Measurements from ENCODE around the gene RASGRF2. TPM values are rescaled to one million over a fixed set of nuclear protein-coding genes. Genes with fewer than 3 reads are reported as not detected.
"Not testable (repeated sequence)": the region's sequence is repeated elsewhere in the genome, so short reads cannot be mapped to it uniquely, and the experiment has no call there.

RASGRF2 gene
- total and polyA plus RNA-seq, 10 donors: 0.74 to 13.9 (median 8.8) TPM

GRCh38 chr5:81010336-81011169, 50.4 kb downstream of the RASGRF2 start:
- 89 to 94% (median 92%) methylated on average over 5 of the region's 5 CpGs for WGBS, 5 donors

GRCh38 chr5:81014348-81014747, 54.2 kb downstream of the RASGRF2 start:
- no peak overlapping the region for H3K27ac ChIP-seq
- 65 to 79% (median 73%) methylated on average over 3 of the region's 3 CpGs for WGBS, 5 donors
- intact Hi-C loops (cut with DNase I; ENCODE audit: low total_unique reads): no loop called here
- no peak overlapping the region for H3K4me3 ChIP-seq
- peaks cover 0 to 7% (median 0%) of the 10 kb centered on the region in 8 donors for H3K9me3 ChIP-seq
- no peak for DNase-seq
- H3K4me1 ChIP-seq: no peaks in the 10 kb centered on the region
- H3K27me3 ChIP-seq (replicated peaks in 1 of 7): no peaks in the 10 kb centered on the region
- no peaks in the 10 kb centered on the region for H3K36me3 ChIP-seq
- no peak for TF ChIP-seq POLR2AphosphoS5 (IDR thresholded peaks at IDR 0.05)
- no peak for TF ChIP-seq CTCF (IDR thresholded peaks at IDR 0.05 in 8 of 11, conservative IDR thresholded peaks at IDR 0.05 in 3 of 11)
- no peak for TF ChIP-seq POLR2A (IDR thresholded peaks at IDR 0.05)

More at GRCh38 chr5:81010336-81011169, 50.4 kb downstream of the RASGRF2 start:
- Histone ChIP-seq H3K9me3 (peaks cover 0 to 7% (median 0%) of the 10 kb centered on the region in 8 donors), H3K27ac (no peak overlapping the region), H3K4me3 (no peak overlapping the region), H3K36me3 (no peaks in the 10 kb centered on the region), H3K4me1 (peaks cover 0 to 26% (median 15%) of the 10 kb centered on the region in 6 donors), H3K27me3 (replicated peaks in 1 of 7) (no peaks in the 10 kb centered on the region)
- no peak for TF ChIP-seq POLR2A (IDR thresholded peaks at IDR 0.05)
- no peak for TF ChIP-seq POLR2AphosphoS5 (IDR thresholded peaks at IDR 0.05)
- TF ChIP-seq CTCF (IDR thresholded peaks at IDR 0.05 in 8 of 11, conservative IDR thresholded peaks at IDR 0.05 in 3 of 11): no peak
- intact Hi-C loops (cut with DNase I; ENCODE audit: low total_unique reads): no loop called here
- DNase-seq: no peak

GRCh38 chr5:81016116-81016515, 56.0 kb downstream of the RASGRF2 start:
- no peak for DNase-seq
- H3K27me3 ChIP-seq (replicated peaks in 1 of 7): no peaks in the 10 kb centered on the region
- intact Hi-C loops (cut with DNase I; ENCODE audit: low total_unique reads): no loop called here
- no peak overlapping the region for H3K4me3 ChIP-seq
- H3K9me3 ChIP-seq: peaks cover 0 to 7% (median 0%) of the 10 kb centered on the region in 8 donors
- 0 to 59% (median 46%) methylated on average over 1 of the region's 1 CpG for WGBS, 5 donors
- no peaks in the 10 kb centered on the region for H3K36me3 ChIP-seq
- no peak overlapping the region for H3K27ac ChIP-seq
- TF ChIP-seq CTCF (IDR thresholded peaks at IDR 0.05 in 8 of 11, conservative IDR thresholded peaks at IDR 0.05 in 3 of 11) (no peak), POLR2AphosphoS5 (IDR thresholded peaks at IDR 0.05) (no peak), POLR2A (IDR thresholded peaks at IDR 0.05) (no peak)
- H3K4me1 ChIP-seq: no peaks in the 10 kb centered on the region

- WGBS, 5 donors: 79 to 91% (median 85%) methylated on average over 2 of the region's 2 CpGs
- Histone ChIP-seq H3K4me3 (no peak overlapping the region), H3K9me3 (peaks cover 0 to 7% (median 0%) of the 10 kb centered on the region in 8 donors), H3K36me3 (no peaks in the 10 kb centered on the region), H3K4me1 (peaks cover 0 to 6% (median 0%) of the 10 kb centered on the region in 6 donors), H3K27ac (no peak overlapping the region), H3K27me3 (replicated peaks in 1 of 7) (no peaks in the 10 kb centered on the region)
- DNase-seq: no peak
- TF ChIP-seq CTCF (IDR thresholded peaks at IDR 0.05 in 8 of 11, conservative IDR thresholded peaks at IDR 0.05 in 3 of 11) (no peak), POLR2AphosphoS5 (IDR thresholded peaks at IDR 0.05) (no peak), POLR2A (IDR thresholded peaks at IDR 0.05) (no peak)
- intact Hi-C loops (cut with DNase I; ENCODE audit: low total_unique reads): no loop called here
Observed at GRCh38 chr5:81017320-81017719, 57.2 kb downstream of the RASGRF2 start.

- H3K36me3 ChIP-seq; H3K9me3 ChIP-seq; H3K27ac ChIP-seq; intact Hi-C loops (cut with DNase I; ENCODE audit: low total_unique reads); DNase-seq; H3K27me3 ChIP-seq (replicated peaks in 1 of 7); H3K4me3 ChIP-seq: not testable (repeated sequence)
- peaks cover 0 to 12% (median 0%) of the 10 kb centered on the region in 6 donors for H3K4me1 ChIP-seq
- WGBS, 5 donors: 87 to 95% (median 92%) methylated on average over 6 of the region's 6 CpGs
Observed at GRCh38 chr5:81018608-81019007, 58.4 kb downstream of the RASGRF2 start.

All from spleen (tissue), 11 donors.